ENCODE measurements around the gene CD19. TPM values are rescaled to one million over a fixed set of nuclear protein-coding genes. Genes with fewer than 3 reads are reported as not detected.

CD19 gene
- total and polyA plus RNA-seq, 10 of the 15 experiments (the other 5 are each of a cell fraction or from before 2014, with no cell fraction given) = 1.2 to 125 (median 77.2) TPM

GRCh38 chr16:28982418-28982817 is 50.6 kb downstream of the CD19 start:
- ChIA-PET RAD21 (ENCODE audit: unreplicated experiment) (no interaction called here), SMC1A (ENCODE audit: uncharacterized antibody, unreplicated experiment) (no interaction called here), POLR2A (no interaction called here), CTCF (interaction anchor here (2.0 kb wide), 1 partner anchor 9 kb away, joined by 5 read pairs; no protein-coding TSS in a partner anchor)
- Histone ChIP-seq H3K4me3 (no peak overlapping the region), H3K4me1 (ENCODE audit: control insufficient read depth, insufficient read depth, low read length) (peaks cover 12% of the 10 kb centered on the region), H2AFZ (ENCODE audit: control insufficient read depth, low read depth, low read length) (no peak overlapping the region), H3K9ac (ENCODE audit: control insufficient read depth, insufficient read depth, low read length) (no peak overlapping the region), H3K4me2 (ENCODE audit: control insufficient read depth, insufficient read depth) (no peak overlapping the region), H3K27me3 (replicated peaks in 1 of 2; ENCODE audit: control insufficient read depth in 2 of 2, insufficient read depth in 2 of 2, low read length in 1 of 2) (no peaks in the 10 kb centered on the region), H3K27ac (ENCODE audit: control insufficient read depth, insufficient read depth) (no peak overlapping the region), H3K36me3 (ENCODE audit: control insufficient read depth in 2 of 2, insufficient read depth in 2 of 2, low read length in 1 of 2) (peaks cover 0 to 10% of the 10 kb centered on the region in 2 experiments; a peak in 3 of 4 replicates), H3K79me2 (ENCODE audit: control insufficient read depth, insufficient read depth, low read length) (no peaks in the 10 kb centered on the region), H3K9me3 (replicated peaks; ENCODE audit: control insufficient read depth, insufficient read depth, low read length) (no peaks in the 10 kb centered on the region; the same call in 2 of the 3 replicates), H4K20me1 (ENCODE audit: control insufficient read depth, insufficient read depth) (no peaks in the 10 kb centered on the region)
- ATAC-seq (no peak), DNase-seq (ENCODE audit: low read depth, low spot score) (no peak), FAIRE-seq (no peak)
- intact Hi-C loops (cut with micrococcal nuclease; ENCODE audit: unreplicated experiment) (no loop called here), in situ Hi-C loops (cut with MboI) (no loop called here)
- TF ChIP-seq GATAD2B (conservative IDR thresholded peaks at IDR 0.05; ENCODE audit: low read depth) = no peak
- no peak for TF ChIP-seq ATF3 (IDR thresholded peaks at IDR 0.05; ENCODE audit: borderline replicate concordance, extremely low read depth, low read depth, low read length)
- TF ChIP-seq REST (IDR thresholded peaks at IDR 0.05; ENCODE audit: low read depth, low read length) = no peak
- TF ChIP-seq E2F4 (IDR thresholded peaks at IDR 0.05; ENCODE audit: low read depth, low read length) = no peak
- no peak for TF ChIP-seq NR2C1 (IDR thresholded peaks at IDR 0.05)
- no peak for TF ChIP-seq RUNX3 (IDR thresholded peaks at IDR 0.05; ENCODE audit: low read length)
- TF ChIP-seq MYC (IDR thresholded peaks at IDR 0.05; ENCODE audit: insufficient read depth, insufficient read length, insufficient replicate concordance, low read length, severe bottlenecking) = no peak
- no peak for TF ChIP-seq ZNF217 (IDR thresholded peaks at IDR 0.05)
- no peak for TF ChIP-seq CBX3 (IDR thresholded peaks at IDR 0.05; ENCODE audit: borderline replicate concordance, low read depth)
- TF ChIP-seq NFIC (IDR thresholded peaks at IDR 0.05; ENCODE audit: low read depth, low read length) = no peak
- no peak for TF ChIP-seq ESRRA (IDR thresholded peaks at IDR 0.05; ENCODE audit: low read length)
- no peak for TF ChIP-seq FOXM1 (IDR thresholded peaks at IDR 0.05; ENCODE audit: low read depth, low read length)
- TF ChIP-seq CBFB (IDR thresholded peaks at IDR 0.05; ENCODE audit: low read depth) = no peak
- no peak for TF ChIP-seq FOXK2 (IDR thresholded peaks at IDR 0.05)
- no peak for TF ChIP-seq CHD1 (IDR thresholded peaks at IDR 0.05; ENCODE audit: low read depth, low read length)
- TF ChIP-seq CEBPB (IDR thresholded peaks at IDR 0.05; ENCODE audit: borderline replicate concordance in 1 of 2, low read depth in 2 of 2, low read length in 2 of 2) = no peak
- no peak for TF ChIP-seq POLR2AphosphoS2 (IDR thresholded peaks at IDR 0.05; ENCODE audit: low read depth, low read length)
- TF ChIP-seq TCF12 (IDR thresholded peaks at IDR 0.05; ENCODE audit: low read depth, low read length) = no peak
- TF ChIP-seq HCFC1 (IDR thresholded peaks at IDR 0.05; ENCODE audit: low read length) = no peak
- BruUV-seq (replicated peaks) = no TSS peak
- 98% methylated on average over 10 of the region's 10 CpGs for WGBS (ENCODE audit: insufficient coverage, insufficient replicate concordance, low lambda C conversion rate, missing lambda C conversion rate)

Measured in GM12878 (cell line).